ENCODE results near the gene KRTAP10-4.

DNA sequence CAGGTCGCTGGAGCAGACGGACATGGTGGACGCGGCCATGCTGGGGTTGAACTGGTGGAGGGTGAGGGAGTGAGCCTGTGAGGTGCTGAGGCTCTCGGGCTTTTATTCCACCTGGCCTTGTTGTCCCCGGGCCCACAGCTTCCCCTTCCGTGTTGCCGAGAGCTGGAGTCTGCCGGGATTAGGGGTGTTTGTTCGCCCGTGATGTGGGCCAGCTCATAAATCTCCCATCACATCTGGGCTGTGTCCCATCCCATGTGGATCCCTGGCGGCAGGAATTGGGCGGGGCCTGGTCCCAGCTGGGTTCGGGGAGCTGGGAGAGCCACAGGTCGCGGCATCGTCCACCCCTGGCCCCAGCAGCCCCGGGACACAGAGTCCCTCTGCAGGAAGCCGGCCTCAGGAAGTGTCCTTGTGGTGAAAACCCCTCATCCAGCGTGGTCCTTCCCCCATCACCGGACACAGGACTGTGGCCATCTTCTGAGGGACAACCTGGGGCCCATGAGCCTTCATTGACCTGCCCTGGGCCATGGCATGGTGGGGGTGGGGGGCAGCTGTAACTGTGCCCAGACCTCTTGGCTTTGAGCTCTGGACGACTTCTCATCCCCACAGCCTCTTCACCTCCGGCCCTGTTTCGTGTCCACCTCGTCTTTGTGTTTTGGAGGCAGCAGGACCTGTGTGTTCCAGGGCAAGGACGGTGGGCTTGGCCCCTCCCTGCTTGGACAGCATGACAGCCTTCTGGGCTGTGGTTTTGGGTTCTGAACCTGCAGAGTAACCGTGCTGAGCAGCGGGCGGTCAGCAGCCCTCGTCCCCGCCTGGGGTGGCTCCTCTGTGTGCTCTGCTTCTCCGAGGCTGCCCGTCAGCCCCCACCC, 19.1 kb downstream of the KRTAP10-4 start, which contains the start of gene KRTAP10-6:
- TF ChIP-seq CTCF (conservative IDR thresholded peaks at IDR 0.05; ENCODE audit: low read depth in 2 of 2) (no peak), POLR2AphosphoS5 (IDR thresholded peaks at IDR 0.05; ENCODE audit: low read depth) (no peak), EZH2phosphoT487 (IDR thresholded peaks at IDR 0.05; ENCODE audit: unreplicated experiment) (no peak), CREB1 (CRISPR knock-in tag; IDR thresholded peaks at IDR 0.05; ENCODE audit: low read depth) (no peak), EZH2 (IDR thresholded peaks at IDR 0.05; ENCODE audit: low read depth, unreplicated experiment) (no peak), JUNB (IDR thresholded peaks at IDR 0.05; ENCODE audit: unreplicated experiment) (no peak), ZNF331 (CRISPR knock-in tag; IDR thresholded peaks at IDR 0.05; ENCODE audit: low read depth) (no peak), NANOG (IDR thresholded peaks at IDR 0.05; ENCODE audit: borderline replicate concordance) (no peak), STAT1 (IDR thresholded peaks at IDR 0.05; ENCODE audit: unreplicated experiment) (no peak)
- TF ChIP-seq, protein P1, sequence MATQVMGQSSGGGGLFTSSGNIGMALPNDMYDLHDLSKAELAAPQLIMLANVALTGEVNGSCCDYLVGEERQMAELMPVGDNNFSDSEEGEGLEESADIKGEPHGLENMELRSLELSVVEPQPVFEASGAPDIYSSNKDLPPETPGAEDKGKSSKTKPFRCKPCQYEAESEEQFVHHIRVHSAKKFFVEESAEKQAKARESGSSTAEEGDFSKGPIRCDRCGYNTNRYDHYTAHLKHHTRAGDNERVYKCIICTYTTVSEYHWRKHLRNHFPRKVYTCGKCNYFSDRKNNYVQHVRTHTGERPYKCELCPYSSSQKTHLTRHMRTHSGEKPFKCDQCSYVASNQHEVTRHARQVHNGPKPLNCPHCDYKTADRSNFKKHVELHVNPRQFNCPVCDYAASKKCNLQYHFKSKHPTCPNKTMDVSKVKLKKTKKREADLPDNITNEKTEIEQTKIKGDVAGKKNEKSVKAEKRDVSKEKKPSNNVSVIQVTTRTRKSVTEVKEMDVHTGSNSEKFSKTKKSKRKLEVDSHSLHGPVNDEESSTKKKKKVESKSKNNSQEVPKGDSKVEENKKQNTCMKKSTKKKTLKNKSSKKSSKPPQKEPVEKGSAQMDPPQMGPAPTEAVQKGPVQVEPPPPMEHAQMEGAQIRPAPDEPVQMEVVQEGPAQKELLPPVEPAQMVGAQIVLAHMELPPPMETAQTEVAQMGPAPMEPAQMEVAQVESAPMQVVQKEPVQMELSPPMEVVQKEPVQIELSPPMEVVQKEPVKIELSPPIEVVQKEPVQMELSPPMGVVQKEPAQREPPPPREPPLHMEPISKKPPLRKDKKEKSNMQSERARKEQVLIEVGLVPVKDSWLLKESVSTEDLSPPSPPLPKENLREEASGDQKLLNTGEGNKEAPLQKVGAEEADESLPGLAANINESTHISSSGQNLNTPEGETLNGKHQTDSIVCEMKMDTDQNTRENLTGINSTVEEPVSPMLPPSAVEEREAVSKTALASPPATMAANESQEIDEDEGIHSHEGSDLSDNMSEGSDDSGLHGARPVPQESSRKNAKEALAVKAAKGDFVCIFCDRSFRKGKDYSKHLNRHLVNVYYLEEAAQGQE (IDR thresholded peaks at IDR 0.05; ENCODE audit: unreplicated experiment) = no peak

Data from GM23338 (cell line).